GM23338 (cell line): ENCODE results near the gene MSL2. TPM values are rescaled to one million over a fixed set of nuclear protein-coding genes. Genes with fewer than 3 reads are reported as not detected.

Experiments
- ATAC-seq: fragments of 200-7000 bp; cut with Tn5 transposase; 3 replicates; pipeline ENCODE4 v1.9.1; 2020
- DNase-seq: peaks from one replicate; pipeline ENCODE4 v3.0.0-alpha.2; 2015; ENCODE audit warnings: low spot score
- H2AFZ ChIP-seq: fragments of 200-600 bp; sonication (generic); 2 replicates; pipeline ENCODE4 v1.8.0; 2016; ENCODE audit warnings: antibody characterized with exemption, mild to moderate bottlenecking, moderate library complexity
- H3F3A ChIP-seq: fragments of 200-600 bp; sonication (generic); replicated peaks from 2 replicates; pipeline ENCODE4 v1.8.0; 2017; ENCODE audit warnings: antibody characterized with exemption, mixed run types, low read depth
- H3K27ac ChIP-seq: fragments of 200-600 bp; sonication (generic); 2 replicates; pipeline ENCODE4 v1.6.1; 2016; ENCODE audit warnings: low read depth
- H3K27me3 ChIP-seq: fragments of 200-600 bp; sonication (generic); 2 replicates; pipeline ENCODE4 v1.8.0; 2016; ENCODE audit warnings: mild to moderate bottlenecking, mixed run types, moderate library complexity; ENCODE audit not compliant: insufficient read depth
- H3K36me3 ChIP-seq: fragments of 200-600 bp; sonication (generic); 2 replicates; pipeline ENCODE4 v1.8.0; 2016; ENCODE audit warnings: mild to moderate bottlenecking; ENCODE audit not compliant: insufficient read depth
- H3K4me1 ChIP-seq: fragments of 200-600 bp; sonication (generic); 2 replicates; pipeline ENCODE4 v1.8.0; 2016; ENCODE audit warnings: mild to moderate bottlenecking, moderate library complexity; ENCODE audit not compliant: insufficient read depth
- H3K4me2 ChIP-seq: fragments of 200-600 bp; sonication (generic); 2 replicates; pipeline ENCODE4 v1.7.1; 2017; ENCODE audit warnings: mixed run types
- H3K4me3 ChIP-seq: fragments of 200-600 bp; sonication (generic); 2 replicates; pipeline ENCODE4 v1.6.1; 2016; ENCODE audit warnings: mixed run types
- H3K79me2 ChIP-seq: fragments of 200-600 bp; sonication (generic); replicated peaks from 2 replicates; pipeline ENCODE4 v1.8.0; 2017; ENCODE audit warnings: mild to moderate bottlenecking; ENCODE audit not compliant: insufficient read depth
- H3K9me2 ChIP-seq: fragments of 200-600 bp; sonication (generic); 2 replicates; pipeline ENCODE4 v1.8.0; 2017; ENCODE audit not compliant: insufficient read depth
- H4K20me1 ChIP-seq: fragments of 200-600 bp; sonication (generic); replicated peaks from 2 replicates; pipeline ENCODE4 v1.8.0; 2017; ENCODE audit warnings: mild to moderate bottlenecking; ENCODE audit not compliant: insufficient read depth
- H3K27ac Mint-ChIP-seq: 2 replicates; pipeline ENCODE4 v1.8.0; 2020; ENCODE audit warnings: inconsistent platforms, mild to moderate bottlenecking, moderate library complexity, mixed read lengths
- H3K27me3 Mint-ChIP-seq: 3 replicates; pipeline ENCODE4 v1.8.0; 2022; ENCODE audit warnings: low read depth, mild to moderate bottlenecking, moderate library complexity, mixed read lengths, inconsistent platforms; ENCODE audit not compliant: insufficient read depth, poor library complexity
- H3K36me3 Mint-ChIP-seq: 3 replicates; pipeline ENCODE4 v1.8.0; 2021; ENCODE audit warnings: low read depth, mild to moderate bottlenecking, inconsistent platforms, moderate library complexity, mixed read lengths
- H3K4me1 Mint-ChIP-seq: 3 replicates; pipeline ENCODE4 v1.8.0; 2020; ENCODE audit warnings: mild to moderate bottlenecking, inconsistent platforms, mixed read lengths
- H3K4me3 Mint-ChIP-seq: 3 replicates; pipeline ENCODE4 v1.8.0; 2021; ENCODE audit warnings: moderate library complexity, mild to moderate bottlenecking, inconsistent platforms, mixed read lengths
- H3K9me3 Mint-ChIP-seq: 3 replicates; pipeline ENCODE4 v1.8.0; 2020; ENCODE audit warnings: moderate library complexity, mild to moderate bottlenecking, inconsistent platforms, mixed read lengths
- CREB1 ChIP-seq: fragments of 250-450 bp; sonication (Bioruptor Pico); IDR thresholded peaks from 2 replicates; pipeline ENCODE4 v1.5.0; 2020; ENCODE audit warnings: low read depth, mild to moderate bottlenecking, moderate library complexity
- EZH2phosphoT487 ChIP-seq: fragments of 200-600 bp; sonication (generic); IDR thresholded peaks from one replicate; pipeline ENCODE4 v1.8.1; 2018; ENCODE audit warnings: antibody characterized with exemption; ENCODE audit not compliant: unreplicated experiment
- NANOG ChIP-seq: IDR thresholded peaks from 2 replicates; pipeline ENCODE4 v1.6.1; 2016; ENCODE audit warnings: antibody characterized with exemption, borderline replicate concordance
- POLR2AphosphoS5 ChIP-seq: IDR thresholded peaks from 2 replicates; pipeline ENCODE4 v1.6.1; 2016; ENCODE audit warnings: antibody characterized with exemption, low read depth
- ZNF114 ChIP-seq: fragments of 250-450 bp; sonication (Bioruptor Pico); IDR thresholded peaks from 2 replicates; pipeline ENCODE4 v1.5.0; 2020; ENCODE audit warnings: mild to moderate bottlenecking, moderate library complexity
- polyA plus RNA-seq: library from polyadenylated mRNA; unstranded; fragments of >200 nt; fragmentation: Nextera tagmentation; extraction: Ambion mirVana; gene quantifications from 2 replicates; pipeline ENCODE4 v1.2.1, GENCODE V29; 2016
- total RNA-seq: library from RNA; depleted of rRNA; stranded (reverse); fragments of >200 nt; shearing (Covaris generic); gene quantifications from 2 replicates; pipeline ENCODE4 v1.2.3, GENCODE V29; 2014
- TF ChIP-seq, protein P1 (sequence below): IDR thresholded peaks from one replicate; pipeline ENCODE4 v1.6.1; 2018; ENCODE audit warnings: antibody characterized with exemption; ENCODE audit not compliant: unreplicated experiment
- TF ChIP-seq, protein P2 (sequence below): fragments of 250-450 bp; sonication (Bioruptor Pico); IDR thresholded peaks from 2 replicates; pipeline ENCODE4 v1.5.0; 2020; ENCODE audit warnings: mild to moderate bottlenecking, moderate library complexity
- TF ChIP-seq, protein P3 (sequence below): IDR thresholded peaks from 2 replicates; pipeline ENCODE4 v1.6.1; 2016; ENCODE audit warnings: antibody characterized with exemption
- TF ChIP-seq, protein P4 (sequence below), 2 experiments: fragments of 200-600 bp in 1 of 2; sonication (generic) in 1 of 2; conservative IDR thresholded peaks; 2 replicates each; pipeline versions ENCODE4 v1.5.1 to v1.6.1; 2016 to 2017; ENCODE audit warnings: antibody characterized with exemption in 2 of 2, low read depth in 2 of 2, mild to moderate bottlenecking in 2 of 2, moderate library complexity in 1 of 2

Gene MSL2
- total and polyA plus RNA-seq, 2 experiments from 2014 or later, result 7.5 to 50.6 TPM

DNA sequence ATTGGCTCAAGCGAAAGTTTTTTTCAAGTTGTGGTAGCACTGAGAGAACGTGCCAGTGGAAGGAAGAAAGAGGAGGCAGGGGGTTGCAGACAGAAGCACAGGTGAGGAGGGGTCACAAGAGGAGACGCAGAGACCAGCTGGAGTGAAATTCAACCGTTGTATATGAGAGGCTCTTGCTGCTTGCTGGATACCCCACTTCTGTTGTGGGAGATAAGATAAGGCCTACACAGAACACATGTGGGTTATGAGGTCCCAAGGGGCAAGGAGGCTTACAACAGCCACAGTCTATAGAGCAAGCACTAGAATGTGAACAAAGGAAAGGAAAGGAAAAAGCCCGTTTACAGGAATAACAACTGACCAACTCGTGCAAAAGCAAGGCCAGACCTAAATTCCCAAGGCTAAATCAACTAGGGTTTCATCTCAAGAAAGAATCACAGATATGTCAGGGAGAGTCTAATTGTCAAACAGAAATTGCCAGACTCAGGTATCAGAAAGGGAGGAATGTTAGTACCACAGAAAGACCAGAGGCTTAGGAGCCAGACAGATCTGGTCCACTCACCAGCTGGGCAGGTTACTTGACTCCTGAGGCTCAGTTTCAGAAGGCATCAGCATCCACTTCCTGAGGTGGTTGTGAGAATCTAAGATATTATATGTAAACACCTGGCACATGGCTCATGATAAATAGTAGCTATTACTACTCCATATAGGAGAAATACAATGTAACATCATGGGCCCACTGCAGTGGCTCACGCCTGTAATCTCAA, 60.9 kb downstream of the MSL2 start:
- Mint-ChIP-seq H3K4me3 (no peak overlapping the region), H3K9me3 (0 out of 3 replicates have a peak, but pooled peaks cover 4% of the 10 kb centered on the region), H3K27me3 (no peaks in the 10 kb centered on the region), H3K4me1 (no peaks in the 10 kb centered on the region), H3K27ac (no peak overlapping the region), H3K36me3 (no peaks in the 10 kb centered on the region)
- H3K9me2 ChIP-seq, result no peaks in the 10 kb centered on the region
- ATAC-seq (no peak; the same call in 2 of the 3 replicates), DNase-seq (no peak)
- no peak overlapping the region for H2AFZ ChIP-seq
- H3K79me2 ChIP-seq, result no peaks in the 10 kb centered on the region
- no peaks in the 10 kb centered on the region for H3F3A ChIP-seq
- H3K4me2 ChIP-seq, result no peak overlapping the region
- no peaks in the 10 kb centered on the region for H4K20me1 ChIP-seq
- H3K27ac ChIP-seq, result no peak overlapping the region
- TF ChIP-seq, protein P1, sequence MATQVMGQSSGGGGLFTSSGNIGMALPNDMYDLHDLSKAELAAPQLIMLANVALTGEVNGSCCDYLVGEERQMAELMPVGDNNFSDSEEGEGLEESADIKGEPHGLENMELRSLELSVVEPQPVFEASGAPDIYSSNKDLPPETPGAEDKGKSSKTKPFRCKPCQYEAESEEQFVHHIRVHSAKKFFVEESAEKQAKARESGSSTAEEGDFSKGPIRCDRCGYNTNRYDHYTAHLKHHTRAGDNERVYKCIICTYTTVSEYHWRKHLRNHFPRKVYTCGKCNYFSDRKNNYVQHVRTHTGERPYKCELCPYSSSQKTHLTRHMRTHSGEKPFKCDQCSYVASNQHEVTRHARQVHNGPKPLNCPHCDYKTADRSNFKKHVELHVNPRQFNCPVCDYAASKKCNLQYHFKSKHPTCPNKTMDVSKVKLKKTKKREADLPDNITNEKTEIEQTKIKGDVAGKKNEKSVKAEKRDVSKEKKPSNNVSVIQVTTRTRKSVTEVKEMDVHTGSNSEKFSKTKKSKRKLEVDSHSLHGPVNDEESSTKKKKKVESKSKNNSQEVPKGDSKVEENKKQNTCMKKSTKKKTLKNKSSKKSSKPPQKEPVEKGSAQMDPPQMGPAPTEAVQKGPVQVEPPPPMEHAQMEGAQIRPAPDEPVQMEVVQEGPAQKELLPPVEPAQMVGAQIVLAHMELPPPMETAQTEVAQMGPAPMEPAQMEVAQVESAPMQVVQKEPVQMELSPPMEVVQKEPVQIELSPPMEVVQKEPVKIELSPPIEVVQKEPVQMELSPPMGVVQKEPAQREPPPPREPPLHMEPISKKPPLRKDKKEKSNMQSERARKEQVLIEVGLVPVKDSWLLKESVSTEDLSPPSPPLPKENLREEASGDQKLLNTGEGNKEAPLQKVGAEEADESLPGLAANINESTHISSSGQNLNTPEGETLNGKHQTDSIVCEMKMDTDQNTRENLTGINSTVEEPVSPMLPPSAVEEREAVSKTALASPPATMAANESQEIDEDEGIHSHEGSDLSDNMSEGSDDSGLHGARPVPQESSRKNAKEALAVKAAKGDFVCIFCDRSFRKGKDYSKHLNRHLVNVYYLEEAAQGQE, result no peak
- TF ChIP-seq POLR2AphosphoS5 (no peak), NANOG (no peak), EZH2phosphoT487 (no peak), CREB1 (CRISPR knock-in tag) (no peak), ZNF114 (CRISPR knock-in tag) (no peak)
- TF ChIP-seq, protein P2, sequence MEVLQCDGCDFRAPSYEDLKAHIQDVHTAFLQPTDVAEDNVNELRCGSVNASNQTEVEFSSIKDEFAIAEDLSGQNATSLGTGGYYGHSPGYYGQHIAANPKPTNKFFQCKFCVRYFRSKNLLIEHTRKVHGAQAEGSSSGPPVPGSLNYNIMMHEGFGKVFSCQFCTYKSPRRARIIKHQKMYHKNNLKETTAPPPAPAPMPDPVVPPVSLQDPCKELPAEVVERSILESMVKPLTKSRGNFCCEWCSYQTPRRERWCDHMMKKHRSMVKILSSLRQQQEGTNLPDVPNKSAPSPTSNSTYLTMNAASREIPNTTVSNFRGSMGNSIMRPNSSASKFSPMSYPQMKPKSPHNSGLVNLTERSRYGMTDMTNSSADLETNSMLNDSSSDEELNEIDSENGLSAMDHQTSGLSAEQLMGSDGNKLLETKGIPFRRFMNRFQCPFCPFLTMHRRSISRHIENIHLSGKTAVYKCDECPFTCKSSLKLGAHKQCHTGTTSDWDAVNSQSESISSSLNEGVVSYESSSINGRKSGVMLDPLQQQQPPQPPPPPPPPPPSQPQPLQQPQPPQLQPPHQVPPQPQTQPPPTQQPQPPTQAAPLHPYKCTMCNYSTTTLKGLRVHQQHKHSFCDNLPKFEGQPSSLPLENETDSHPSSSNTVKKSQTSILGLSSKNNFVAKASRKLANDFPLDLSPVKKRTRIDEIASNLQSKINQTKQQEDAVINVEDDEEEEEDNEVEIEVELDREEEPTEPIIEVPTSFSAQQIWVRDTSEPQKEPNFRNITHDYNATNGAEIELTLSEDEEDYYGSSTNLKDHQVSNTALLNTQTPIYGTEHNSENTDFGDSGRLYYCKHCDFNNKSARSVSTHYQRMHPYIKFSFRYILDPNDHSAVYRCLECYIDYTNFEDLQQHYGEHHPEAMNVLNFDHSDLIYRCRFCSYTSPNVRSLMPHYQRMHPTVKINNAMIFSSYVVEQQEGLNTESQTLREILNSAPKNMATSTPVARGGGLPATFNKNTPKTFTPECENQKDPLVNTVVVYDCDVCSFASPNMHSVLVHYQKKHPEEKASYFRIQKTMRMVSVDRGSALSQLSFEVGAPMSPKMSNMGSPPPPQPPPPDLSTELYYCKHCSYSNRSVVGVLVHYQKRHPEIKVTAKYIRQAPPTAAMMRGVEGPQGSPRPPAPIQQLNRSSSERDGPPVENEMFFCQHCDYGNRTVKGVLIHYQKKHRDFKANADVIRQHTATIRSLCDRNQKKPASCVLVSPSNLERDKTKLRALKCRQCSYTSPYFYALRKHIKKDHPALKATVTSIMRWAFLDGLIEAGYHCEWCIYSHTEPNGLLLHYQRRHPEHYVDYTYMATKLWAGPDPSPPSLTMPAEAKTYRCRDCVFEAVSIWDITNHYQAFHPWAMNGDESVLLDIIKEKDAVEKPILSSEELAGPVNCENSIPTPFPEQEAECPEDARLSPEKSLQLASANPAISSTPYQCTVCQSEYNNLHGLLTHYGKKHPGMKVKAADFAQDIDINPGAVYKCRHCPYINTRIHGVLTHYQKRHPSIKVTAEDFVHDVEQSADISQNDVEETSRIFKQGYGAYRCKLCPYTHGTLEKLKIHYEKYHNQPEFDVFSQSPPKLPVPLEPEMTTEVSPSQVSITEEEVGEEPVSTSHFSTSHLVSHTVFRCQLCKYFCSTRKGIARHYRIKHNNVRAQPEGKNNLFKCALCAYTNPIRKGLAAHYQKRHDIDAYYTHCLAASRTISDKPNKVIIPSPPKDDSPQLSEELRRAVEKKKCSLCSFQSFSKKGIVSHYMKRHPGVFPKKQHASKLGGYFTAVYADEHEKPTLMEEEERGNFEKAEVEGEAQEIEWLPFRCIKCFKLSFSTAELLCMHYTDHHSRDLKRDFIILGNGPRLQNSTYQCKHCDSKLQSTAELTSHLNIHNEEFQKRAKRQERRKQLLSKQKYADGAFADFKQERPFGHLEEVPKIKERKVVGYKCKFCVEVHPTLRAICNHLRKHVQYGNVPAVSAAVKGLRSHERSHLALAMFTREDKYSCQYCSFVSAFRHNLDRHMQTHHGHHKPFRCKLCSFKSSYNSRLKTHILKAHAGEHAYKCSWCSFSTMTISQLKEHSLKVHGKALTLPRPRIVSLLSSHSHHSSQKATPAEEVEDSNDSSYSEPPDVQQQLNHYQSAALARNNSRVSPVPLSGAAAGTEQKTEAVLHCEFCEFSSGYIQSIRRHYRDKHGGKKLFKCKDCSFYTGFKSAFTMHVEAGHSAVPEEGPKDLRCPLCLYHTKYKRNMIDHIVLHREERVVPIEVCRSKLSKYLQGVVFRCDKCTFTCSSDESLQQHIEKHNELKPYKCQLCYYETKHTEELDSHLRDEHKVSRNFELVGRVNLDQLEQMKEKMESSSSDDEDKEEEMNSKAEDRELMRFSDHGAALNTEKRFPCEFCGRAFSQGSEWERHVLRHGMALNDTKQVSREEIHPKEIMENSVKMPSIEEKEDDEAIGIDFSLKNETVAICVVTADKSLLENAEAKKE, result no peak
- TF ChIP-seq, protein P3, sequence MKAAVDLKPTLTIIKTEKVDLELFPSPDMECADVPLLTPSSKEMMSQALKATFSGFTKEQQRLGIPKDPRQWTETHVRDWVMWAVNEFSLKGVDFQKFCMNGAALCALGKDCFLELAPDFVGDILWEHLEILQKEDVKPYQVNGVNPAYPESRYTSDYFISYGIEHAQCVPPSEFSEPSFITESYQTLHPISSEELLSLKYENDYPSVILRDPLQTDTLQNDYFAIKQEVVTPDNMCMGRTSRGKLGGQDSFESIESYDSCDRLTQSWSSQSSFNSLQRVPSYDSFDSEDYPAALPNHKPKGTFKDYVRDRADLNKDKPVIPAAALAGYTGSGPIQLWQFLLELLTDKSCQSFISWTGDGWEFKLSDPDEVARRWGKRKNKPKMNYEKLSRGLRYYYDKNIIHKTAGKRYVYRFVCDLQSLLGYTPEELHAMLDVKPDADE, result no peak
- TF ChIP-seq, protein P4, sequence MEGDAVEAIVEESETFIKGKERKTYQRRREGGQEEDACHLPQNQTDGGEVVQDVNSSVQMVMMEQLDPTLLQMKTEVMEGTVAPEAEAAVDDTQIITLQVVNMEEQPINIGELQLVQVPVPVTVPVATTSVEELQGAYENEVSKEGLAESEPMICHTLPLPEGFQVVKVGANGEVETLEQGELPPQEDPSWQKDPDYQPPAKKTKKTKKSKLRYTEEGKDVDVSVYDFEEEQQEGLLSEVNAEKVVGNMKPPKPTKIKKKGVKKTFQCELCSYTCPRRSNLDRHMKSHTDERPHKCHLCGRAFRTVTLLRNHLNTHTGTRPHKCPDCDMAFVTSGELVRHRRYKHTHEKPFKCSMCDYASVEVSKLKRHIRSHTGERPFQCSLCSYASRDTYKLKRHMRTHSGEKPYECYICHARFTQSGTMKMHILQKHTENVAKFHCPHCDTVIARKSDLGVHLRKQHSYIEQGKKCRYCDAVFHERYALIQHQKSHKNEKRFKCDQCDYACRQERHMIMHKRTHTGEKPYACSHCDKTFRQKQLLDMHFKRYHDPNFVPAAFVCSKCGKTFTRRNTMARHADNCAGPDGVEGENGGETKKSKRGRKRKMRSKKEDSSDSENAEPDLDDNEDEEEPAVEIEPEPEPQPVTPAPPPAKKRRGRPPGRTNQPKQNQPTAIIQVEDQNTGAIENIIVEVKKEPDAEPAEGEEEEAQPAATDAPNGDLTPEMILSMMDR (conservative IDR thresholded peaks at IDR 0.05; ENCODE audit: low read depth in 2 of 2), result no peak
- H3K36me3 ChIP-seq, result no peaks in the 10 kb centered on the region
- H3K4me3 ChIP-seq, result no peak overlapping the region
- no peaks in the 10 kb centered on the region for H3K27me3 ChIP-seq
- no peaks in the 10 kb centered on the region for H3K4me1 ChIP-seq
